GM18873 (cell line): ENCODE results near the gene FASTK.
A peak's percentile ranks its signal among the peaks of the same experiment; 100 is the strongest.

Experiments
- ATAC-seq: cut with Tn5 transposase; IDR thresholded peaks from one replicate; pipeline ENCODE4 v1.9.1; 2021; ENCODE audit warnings: mild to moderate bottlenecking, moderate library complexity, moderate number of reproducible peaks; ENCODE audit not compliant: unreplicated experiment, low FRiP score

The FASTK gene

DNA sequence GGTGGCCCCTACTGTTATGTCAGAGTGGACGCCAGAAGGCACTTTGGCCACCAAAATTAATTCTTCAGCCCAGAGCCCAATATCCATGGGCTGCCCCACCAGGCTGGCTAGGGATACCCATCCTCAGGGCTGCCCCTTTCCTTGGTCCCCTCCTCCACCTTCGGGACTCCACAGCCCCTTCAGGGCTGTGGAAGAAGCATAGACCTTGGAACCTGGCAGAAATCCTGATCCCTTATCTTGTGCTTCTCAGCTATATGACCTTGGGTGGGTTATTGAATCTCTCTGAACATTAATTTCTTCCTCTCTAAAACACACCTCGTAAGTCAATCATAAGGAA is 3.2 kb upstream of the FASTK start:
- ATAC-seq = no peak

DNA sequence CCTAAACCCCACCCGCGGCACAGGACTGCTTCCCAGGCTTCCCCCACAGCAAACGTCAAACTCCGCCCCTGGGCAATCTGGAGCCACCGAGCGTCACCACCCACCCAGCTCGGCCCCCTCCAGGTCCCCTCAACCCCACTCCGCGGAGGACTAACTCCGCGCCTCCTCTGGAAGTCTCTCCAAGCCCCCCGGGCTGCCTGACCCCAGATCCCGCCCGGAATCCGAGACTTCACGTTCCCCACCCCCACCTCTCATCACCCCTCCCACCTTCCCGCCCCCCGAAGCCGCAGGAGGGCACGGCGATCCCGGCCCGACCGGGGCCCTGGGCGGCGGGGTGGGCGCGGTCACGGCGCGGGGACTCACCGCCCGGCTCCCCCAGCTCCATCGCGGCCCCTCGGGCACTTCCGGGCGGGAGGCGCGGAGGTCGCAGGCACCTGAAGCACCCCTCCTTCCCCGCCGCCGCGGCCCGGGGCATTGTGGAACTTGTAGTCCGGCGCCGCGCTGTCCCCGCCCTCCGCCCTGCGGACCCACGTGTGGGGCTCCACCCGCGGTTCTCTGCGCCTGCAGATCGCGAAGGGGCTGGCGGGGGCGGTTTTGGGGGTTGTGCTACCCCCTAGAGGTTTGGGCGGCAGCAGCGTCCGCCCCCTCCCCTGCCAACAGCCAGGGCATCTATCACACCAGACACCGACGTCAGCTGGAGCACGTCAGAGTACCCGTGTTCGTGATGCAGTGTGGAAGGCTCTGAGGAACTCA is 2.6 kb upstream of the FASTK start, which contains the start of gene TMUB1:
Gene TMUB1, minus strand, starts transcription at position 423 of the 753 bp plus-strand sequence. CDS start 930 bp downstream, outside the sequence.
- ATAC-seq = peak; percentile 37

DNA sequence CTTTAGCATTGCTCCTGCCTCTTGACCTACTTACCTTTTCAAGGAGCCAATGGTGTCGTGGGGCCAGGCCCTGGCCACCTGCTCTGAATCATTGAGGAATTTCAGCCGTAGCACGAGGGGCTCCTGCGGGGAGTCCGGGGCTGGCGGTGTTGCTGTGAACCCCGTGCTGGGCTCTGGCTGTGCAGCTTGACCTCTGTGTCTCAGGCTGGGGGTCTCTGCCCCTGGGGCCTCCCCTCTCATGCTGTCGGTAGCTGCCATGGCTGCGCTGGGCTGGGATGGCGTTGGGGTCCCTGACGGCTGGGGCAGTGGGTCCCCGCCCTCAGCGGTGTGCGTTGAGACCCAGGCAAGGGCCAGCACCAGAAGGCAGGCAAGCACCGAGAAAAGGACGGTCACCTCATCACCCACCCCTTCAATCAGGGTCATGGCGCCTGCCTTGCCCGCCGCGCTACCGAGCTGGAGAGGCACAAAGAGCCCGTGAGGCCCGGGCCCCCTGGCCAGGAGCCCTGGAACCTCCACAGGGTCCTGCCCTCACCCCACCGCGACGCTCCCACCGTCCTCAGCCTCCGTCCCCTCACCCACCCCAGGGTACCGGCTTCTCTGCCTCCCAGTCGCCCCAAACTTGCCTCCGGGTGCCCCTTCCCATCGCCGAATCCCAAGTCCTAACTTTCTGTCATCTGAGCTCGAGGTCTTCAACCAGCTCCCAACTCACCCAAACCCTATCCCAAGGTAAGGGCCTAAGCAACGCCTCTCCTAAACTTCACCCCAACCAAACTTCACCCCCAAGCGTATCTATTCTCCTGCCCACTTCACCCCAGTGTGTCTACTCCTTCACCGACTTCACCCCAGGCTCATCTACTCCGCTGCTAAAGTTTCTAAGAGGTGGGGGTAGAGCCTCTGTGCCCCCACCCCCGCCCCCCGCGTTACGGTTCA is 1.8 kb upstream of the FASTK start:
- no peak for ATAC-seq

DNA sequence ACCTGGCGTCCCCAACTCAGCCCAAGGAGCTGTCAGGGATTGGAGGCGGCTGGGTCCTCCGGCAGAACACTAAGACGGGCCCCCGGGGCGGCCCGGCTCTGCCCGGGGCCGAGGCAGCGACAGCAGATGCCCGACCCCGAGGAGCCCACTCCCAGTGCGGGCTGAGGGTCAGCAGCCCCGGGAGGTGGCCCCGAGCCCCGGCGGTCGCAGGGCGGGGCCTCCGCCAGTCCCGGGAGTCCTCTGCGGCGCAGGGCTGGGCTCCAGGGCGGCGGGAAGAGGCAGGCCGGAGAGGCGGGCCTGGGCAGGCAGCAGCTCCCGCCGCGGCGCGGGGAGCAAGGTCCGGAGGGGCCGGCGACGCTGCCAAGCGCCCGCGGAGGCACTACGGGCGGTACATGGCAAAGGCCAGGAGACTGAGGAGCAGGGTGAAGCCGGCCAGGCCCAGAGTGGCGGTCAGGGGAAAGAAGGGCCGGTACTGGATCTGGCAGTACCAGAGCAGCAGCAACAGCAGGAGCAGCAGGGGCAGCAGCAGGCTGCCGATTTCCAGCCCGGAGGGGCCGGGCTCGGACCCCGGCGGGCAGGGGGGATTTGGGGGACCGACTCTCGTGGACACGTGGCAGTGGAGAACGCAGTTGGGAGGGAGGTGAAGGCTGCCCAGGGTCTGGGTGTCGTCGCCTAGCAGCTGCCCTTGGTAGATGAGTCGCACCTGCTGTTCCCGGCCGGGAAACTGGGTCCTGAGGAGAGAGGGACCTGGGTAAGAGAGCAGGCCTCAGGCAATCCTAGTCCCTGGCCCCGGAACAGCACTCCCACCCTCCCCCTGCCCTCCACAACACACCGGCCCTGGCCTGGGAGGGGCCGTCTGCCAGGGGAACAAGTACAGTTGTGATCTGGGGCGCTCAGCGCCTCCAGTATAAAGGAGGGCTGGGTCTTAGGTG is 827 bp upstream of the FASTK start:
- ATAC-seq = no peak

DNA sequence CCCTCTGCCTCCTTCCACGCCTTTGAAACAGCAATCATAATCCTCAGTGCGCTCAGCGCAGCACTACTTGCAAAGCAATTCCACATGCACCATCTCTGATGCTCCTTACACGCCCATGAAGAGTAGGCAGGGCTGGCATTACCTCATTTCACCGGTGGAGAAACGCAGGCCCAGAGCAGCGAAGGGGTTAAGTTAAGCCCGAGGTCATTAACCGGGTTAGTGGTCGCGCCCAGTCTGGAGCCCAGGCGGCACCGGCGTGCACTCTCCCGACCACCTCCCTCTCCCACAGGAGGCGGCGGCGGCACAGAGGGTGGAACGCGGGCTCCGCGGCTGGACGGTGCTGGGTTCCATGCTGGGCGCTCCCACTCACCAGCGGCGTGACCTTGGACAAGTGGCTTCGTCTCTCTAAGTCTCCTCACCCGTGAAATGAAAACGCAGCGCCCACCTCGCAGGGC is 515 bp downstream of the FASTK start:
- no peak for ATAC-seq

DNA sequence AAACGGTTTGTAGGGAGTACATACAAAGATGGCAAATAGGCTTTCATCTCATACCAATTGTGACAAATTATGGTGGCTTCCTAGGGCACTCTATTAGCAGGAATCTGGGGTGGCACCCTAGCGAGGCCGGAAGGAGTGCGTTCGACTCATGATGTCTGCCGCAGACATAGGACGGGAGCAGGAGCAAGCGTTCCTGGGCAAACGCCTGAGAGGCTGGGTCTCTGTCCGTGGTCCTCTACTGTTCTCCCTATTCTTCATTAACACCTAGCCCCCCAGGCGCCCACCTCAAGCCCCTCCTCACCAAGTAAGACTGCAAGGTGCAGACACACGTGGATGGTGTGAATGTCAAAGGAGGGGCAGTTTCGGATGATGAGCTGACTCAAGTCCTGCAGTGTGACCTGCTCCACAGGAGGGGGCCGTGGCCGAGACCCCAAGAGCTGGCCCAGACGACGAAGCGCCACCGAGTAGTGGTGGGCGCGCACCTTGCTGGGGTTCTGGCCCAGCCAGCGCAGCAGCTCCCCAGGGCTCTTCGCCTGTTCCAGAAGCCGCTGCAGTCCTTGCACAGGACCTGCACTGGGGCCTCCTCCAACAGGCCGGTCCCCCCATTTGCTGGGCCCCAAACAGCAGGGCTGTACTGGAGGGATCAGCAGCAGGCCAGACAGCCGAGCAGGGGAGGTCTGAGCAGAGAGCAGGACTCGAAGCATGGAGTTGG is 1.3 kb downstream of the FASTK start:
- no peak for ATAC-seq

DNA sequence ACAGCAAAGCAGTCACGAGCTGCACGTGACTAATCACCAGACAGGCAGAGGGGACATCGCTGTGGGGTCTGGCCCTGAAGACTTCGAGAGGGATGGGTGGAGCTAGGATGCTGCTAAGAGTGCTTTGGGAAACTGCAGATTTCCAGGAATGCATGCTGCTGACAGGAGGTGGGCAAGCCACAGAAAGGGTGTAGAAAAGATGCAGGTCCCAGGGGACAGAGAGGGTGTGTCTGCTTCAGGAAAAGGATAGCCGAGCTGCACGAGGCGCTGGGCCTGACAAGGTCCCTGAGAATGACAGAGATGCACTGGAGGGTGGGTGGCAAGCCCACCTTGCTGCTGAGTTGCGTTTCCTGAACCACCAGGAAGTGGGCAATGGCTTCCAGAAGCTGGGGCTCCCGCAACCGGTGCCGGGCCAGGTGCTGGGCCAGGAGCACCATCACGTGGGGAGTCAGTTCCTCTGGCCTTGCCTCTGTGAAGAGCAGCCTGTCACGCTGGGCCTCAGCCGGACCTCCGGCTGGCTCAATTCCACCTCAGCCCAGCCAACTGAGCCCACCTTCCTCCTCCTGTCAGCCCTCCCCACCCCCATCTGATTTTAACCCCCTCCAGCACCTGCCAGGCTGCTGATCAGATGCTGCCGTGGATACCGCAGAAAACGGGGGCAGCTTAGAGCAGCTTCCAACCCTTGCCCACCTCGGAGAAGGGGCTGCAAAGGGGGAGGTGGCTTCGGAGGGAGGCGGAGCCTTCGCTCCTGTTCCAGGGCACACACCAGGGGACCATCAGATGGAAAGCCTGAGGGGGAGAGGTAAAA is 2.2 kb downstream of the FASTK start:
- no peak for ATAC-seq

DNA sequence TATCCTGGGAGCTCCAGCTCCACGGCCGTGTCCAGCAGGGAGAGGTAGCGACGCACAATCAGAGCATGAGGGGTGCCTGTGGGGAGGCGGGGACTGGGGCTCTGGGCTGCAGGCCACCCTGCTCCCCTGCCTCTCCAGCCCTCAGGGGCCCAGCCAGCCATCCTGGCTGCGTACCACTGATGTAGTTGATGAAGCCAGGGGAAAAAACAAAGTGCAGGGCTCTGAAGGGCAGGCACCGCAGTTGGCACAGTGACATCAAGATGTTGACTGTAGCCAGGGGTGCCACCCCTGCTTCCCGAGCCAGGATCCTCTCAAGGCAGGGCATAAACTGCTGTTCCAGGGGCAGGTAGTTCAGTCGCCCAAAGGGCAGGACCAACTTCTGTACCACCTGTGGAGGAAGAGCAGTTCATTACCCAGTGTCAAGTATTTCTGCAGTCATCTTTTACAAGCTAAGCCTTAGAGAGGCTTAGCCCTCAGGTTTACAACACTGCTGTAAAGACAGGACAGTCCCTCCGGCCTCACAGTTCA is 2.8 kb downstream of the FASTK start:
- no peak for ATAC-seq

DNA sequence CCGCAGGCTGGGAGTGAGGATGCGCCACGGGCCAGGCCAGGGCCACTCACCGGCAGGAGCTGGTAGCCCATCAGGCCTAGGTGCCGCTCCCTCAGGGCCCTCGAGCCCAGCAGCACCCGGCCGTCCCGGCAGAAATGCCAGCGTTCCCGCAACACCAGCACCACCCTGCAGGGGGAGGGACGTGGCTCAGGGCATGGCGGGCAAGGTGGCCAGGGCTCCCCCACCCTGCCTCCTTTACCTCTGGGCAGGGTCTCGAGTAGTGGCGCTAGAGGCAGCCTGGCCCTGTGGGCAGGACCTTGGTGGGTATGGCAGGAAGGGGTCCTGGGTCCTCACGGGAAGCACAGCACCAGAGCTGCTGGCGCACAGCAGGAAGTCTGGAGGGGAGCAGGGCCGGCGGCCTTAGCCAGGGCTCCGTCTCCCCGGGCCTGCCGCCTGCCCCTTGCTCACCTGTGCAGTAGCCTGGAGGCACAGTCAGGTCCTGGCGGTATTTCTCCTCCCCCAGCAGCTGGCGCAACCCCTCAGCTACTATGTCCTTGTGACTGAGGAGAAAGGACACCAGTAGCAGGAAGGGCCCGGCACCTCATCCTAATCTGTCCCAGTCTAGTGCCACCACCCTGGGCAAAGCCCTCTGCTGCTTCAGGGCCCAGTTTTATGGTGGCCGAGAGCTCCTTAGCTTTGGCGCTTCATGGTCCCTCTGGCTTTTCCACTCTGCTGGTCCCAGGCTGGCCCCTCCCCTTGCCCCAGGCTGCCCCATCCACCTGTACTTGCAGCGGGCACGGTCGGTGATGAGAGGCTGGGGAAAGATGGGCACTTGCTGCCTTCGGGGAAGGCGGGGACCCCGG is 3.5 kb downstream of the FASTK start:
- no peak for ATAC-seq

DNA sequence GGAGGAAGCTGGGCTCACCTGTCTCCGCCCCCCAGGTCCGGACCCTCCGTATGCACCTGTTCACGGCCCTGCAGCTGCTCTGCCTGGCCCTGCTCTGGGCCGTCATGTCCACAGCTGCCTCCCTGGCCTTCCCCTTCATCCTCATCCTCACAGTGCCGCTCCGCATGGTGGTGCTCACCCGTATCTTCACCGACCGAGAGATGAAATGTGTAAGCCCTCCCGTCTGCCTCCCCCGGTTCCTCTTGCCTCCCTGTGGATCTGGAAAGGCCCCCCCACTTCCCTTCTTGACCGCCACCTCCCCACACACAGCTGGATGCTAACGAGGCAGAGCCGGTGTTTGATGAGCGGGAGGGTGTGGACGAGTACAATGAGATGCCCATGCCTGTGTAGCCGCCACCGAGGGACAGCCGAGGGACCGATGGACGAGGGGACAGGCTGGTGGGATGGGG is 4.6 kb downstream of the FASTK start:
- ATAC-seq = no peak

DNA sequence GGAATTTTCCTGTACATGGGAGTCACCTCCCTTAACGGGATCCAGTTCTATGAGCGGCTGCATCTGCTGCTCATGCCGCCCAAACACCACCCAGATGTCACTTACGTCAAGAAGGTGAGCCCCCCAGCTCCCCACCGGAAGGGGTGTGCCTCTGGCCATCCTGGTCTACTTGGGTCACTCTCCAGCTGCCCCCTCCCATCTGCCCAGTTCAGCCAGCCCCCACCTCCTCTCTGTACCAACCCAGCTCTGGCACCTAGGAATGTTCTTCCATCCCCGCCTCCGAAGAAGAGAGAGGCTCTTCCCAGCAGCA is 5.0 kb downstream of the FASTK start:
- ATAC-seq = no peak

DNA sequence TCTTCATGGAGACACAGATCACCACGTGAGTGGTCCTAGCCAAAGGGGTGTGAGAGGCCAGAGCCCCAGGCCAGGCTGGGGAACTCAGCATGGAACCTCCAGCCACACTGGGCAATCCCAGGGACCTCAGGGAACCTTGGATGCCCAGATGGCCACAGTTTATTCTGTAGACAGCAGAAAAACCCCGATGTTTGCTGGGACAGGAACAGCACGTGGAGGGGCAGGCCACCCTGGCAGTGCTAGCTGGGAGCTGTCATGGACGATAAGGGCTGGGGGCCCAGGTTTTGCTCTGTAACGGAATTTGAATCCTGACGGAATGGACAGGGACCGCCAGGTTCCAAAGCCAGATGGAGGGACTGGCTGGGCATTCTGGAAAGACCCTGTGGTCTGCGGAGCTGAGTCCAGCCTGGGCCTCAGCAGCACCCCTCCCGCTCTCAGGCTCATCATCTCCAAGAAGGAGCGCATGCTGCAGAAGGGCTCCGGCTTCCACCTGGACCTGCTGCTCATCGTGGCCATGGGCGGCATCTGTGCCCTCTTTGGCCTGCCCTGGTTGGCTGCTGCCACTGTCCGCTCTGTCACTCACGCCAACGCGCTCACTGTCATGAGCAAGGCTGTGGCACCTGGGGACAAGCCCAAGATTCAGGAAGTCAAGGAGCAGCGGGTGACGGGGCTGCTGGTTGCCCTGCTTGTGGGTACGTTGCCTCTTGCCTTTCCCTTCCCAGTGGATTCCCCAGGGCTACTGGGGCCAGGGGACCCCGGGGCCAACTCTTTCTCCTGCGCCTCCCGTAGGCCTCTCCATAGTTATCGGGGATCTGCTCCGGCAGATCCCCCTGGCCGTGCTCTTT is 5.6 kb downstream of the FASTK start:
- no peak for ATAC-seq

DNA sequence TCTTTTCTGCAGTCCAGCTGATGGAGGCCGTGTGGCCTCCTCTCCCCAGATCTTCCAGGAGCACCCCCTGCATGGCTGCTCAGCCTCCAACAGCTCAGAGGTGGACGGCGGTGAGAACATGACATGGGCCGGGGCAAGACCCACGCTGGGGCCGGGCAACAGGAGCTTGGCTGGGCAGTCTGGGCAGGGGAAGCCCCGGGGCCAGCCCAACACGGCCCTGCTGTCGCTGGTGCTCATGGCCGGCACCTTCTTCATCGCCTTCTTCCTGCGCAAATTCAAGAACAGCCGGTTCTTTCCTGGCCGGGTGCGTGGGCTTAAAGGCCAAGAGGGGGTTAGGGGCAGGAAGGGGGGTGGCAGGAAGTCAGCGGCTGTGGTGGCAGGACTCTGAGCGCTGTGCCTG is 6.6 kb downstream of the FASTK start:
- ATAC-seq = no peak

DNA sequence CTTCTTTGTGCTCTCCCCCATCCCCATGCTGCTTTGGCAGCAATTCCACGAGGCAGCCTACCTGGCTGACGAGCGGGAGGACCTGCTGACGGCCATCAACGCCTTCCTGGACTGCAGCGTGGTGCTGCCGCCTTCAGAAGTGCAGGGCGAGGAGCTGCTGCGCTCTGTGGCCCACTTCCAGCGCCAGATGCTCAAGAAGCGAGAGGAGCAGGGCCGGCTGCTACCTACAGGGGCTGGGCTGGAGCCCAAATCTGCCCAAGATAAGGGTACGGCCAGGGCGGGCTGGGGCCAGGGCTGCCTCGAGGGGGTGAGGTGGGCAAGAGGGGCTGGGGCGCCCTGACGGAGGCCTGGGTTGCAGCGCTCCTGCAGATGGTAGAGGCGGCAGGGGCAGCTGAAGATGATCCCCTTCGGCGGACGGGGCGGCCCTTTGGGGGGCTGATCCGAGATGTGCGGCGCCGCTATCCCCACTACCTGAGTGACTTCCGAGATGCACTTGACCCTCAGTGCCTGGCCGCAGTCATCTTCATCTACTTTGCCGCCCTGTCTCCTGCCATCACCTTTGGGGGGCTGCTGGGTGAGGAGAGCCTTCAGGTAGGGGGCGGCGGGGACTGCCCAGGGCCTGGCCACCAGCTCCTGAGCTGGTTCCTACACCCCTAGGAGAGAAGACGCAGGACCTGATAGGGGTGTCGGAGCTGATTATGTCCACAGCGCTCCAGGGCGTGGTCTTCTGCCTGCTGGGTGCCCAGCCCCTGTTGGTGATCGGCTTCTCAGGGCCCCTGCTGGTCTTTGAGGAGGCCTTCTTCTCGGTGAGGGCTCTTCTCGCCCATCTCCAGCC is 9.4 kb downstream of the FASTK start:
- no peak for ATAC-seq

DNA sequence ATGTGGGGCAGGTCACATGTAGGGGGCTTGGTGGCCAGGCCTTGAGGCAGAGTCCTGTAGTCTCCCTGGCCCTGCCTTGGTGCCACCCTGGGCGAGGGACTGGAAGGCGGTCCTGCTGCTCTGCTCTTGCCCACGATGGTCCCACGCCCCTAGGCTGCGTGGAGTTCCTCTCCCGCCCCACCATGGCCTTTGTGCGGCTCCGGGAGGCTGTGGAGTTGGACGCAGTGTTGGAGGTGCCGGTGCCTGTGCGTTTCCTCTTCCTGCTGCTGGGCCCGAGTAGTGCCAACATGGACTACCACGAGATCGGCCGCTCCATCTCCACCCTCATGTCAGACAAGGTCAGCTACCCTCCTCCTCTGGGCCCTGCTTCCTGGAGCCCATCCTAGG is 10.0 kb downstream of the FASTK start:
- no peak for ATAC-seq

DNA sequence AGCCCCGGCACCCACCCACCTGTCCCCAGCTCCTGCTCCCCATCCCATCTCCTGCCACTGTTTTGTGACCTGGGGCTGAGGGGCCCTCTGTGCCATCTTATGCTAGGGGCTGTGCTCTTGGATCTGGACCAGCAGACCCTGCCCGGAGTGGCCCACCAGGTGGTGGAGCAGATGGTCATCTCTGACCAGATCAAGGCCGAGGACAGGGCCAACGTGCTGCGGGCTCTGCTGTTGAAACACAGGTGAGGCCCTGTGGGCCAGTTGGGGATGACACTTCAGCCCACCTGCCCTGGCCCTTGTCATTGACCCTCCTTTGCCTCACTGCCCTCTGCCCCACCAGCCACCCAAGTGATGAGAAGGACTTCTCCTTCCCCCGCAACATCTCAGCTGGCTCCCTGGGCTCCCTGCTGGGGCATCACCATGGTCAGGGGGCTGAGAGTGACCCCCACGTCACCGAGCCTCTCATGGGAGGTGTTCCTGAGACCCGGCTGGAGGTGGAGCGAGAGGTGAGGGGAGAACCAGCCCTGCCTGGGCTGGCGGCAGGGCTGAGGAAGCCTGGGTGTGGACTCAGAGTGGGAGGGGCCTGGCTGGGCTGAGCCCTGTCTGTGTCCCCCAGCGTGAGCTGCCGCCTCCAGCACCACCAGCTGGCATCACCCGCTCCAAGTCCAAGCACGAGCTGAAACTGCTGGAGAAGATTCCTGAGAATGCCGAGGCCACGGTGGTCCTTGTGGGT is 10.6 kb downstream of the FASTK start:
- ATAC-seq = no peak
